RWPE2 (cell line): ENCODE data around the gene MYRF.

Experiments used
- ATAC-seq: fragments of 200-7000 bp; cut with Tn5 transposase; 3 replicates; pipeline ENCODE4 v1.9.1; 2021; ENCODE audit warnings: low read depth
- DNase-seq: peaks from one replicate; pipeline ENCODE4 v3.0.0-alpha.2; 2020; ENCODE audit warnings: low spot score
- H3K27ac ChIP-seq: fragments of 450-650 bp; 2 replicates; pipeline ENCODE4 v1.5.1; 2017; ENCODE audit warnings: mild to moderate bottlenecking; ENCODE audit not compliant: poor library complexity, severe bottlenecking
- H3K27me3 ChIP-seq: fragments of 250-450 bp; sonication (Bioruptor Pico); 2 replicates; pipeline ENCODE4 v1.5.1; 2021; ENCODE audit warnings: mild to moderate bottlenecking, moderate library complexity; ENCODE audit not compliant: insufficient read depth, poor library complexity, severe bottlenecking
- H3K36me3 ChIP-seq: fragments of 250-450 bp; sonication (Bioruptor Pico); 2 replicates; pipeline ENCODE4 v1.5.1; 2020; ENCODE audit warnings: low read depth, mild to moderate bottlenecking, moderate library complexity
- H3K4me1 ChIP-seq: fragments of 250-450 bp; sonication (Bioruptor Pico); 2 replicates; pipeline ENCODE4 v1.5.1; 2021; ENCODE audit warnings: mild to moderate bottlenecking, moderate library complexity; ENCODE audit not compliant: insufficient read depth, poor library complexity, severe bottlenecking
- H3K4me3 ChIP-seq: fragments of 250-450 bp; sonication (Bioruptor Pico); 2 replicates; pipeline ENCODE4 v1.5.1; 2021; ENCODE audit warnings: mild to moderate bottlenecking, moderate library complexity; ENCODE audit not compliant: severe bottlenecking
- H3K9me3 ChIP-seq: fragments of 250-450 bp; sonication (Bioruptor Pico); 2 replicates; pipeline ENCODE4 v1.5.1; 2021; ENCODE audit warnings: mild to moderate bottlenecking, moderate library complexity; ENCODE audit not compliant: severe bottlenecking
- TF ChIP-seq, protein P1 (sequence below): fragments of 450-650 bp; IDR thresholded peaks from one replicate; pipeline ENCODE4 v1.5.1; 2017; ENCODE audit warnings: mild to moderate bottlenecking, moderate library complexity; ENCODE audit not compliant: poor library complexity, severe bottlenecking

The MYRF gene

DNA sequence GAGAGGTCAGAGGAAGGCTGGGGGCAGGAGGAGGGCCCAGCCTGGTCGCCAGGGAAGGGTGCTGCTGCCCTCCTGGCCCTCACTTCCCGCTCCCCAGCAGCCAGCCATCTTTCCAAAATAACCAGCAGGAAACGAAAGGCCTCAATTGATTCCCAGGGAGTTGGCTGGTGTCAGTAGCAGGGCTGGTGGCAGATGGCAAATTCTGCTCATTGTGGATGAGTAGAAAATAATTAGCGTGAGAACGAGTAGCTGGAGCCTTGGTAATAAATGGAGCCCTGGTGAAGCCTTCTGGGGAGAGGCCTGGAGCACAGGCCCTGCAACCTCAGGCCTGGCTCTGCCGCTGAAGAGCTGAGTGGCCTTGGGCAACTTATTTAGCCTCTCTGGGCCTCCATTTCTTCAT lies 40.9 kb upstream of the MYRF start:
- TF ChIP-seq, protein P1, sequence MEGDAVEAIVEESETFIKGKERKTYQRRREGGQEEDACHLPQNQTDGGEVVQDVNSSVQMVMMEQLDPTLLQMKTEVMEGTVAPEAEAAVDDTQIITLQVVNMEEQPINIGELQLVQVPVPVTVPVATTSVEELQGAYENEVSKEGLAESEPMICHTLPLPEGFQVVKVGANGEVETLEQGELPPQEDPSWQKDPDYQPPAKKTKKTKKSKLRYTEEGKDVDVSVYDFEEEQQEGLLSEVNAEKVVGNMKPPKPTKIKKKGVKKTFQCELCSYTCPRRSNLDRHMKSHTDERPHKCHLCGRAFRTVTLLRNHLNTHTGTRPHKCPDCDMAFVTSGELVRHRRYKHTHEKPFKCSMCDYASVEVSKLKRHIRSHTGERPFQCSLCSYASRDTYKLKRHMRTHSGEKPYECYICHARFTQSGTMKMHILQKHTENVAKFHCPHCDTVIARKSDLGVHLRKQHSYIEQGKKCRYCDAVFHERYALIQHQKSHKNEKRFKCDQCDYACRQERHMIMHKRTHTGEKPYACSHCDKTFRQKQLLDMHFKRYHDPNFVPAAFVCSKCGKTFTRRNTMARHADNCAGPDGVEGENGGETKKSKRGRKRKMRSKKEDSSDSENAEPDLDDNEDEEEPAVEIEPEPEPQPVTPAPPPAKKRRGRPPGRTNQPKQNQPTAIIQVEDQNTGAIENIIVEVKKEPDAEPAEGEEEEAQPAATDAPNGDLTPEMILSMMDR, result no peak
- Histone ChIP-seq H3K27me3 (no peaks in the 10 kb centered on the region), H3K4me3 (no peak overlapping the region), H3K4me1 (no peaks in the 10 kb centered on the region), H3K9me3 (no peaks in the 10 kb centered on the region), H3K36me3 (no peaks in the 10 kb centered on the region), H3K27ac (no peak overlapping the region)
- DNase-seq (no peak), ATAC-seq (no peak)

DNA sequence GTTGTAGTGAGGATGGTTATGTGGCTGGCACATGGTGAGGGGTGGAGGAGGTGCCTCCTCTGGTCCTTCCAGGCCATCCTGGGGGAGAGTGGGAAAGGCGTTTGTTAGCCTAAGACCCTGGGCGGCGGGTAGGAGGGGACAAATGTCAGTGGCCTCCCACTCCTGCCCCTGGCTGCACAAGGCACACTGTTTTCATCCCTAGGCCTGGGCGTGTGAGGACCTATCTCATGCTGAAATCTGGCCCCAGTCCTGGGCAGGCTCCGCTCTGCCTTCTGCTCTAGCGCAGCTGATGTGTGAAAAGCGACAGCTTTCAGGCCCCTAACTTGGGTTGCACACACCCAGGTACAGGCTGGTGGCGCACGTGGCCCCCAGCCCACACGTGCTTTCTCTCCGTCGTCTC lies 40.1 kb upstream of the MYRF start:
- TF ChIP-seq, protein P1, result no peak
- Histone ChIP-seq H3K27me3 (no peaks in the 10 kb centered on the region), H3K9me3 (no peaks in the 10 kb centered on the region), H3K4me3 (no peak overlapping the region), H3K36me3 (no peaks in the 10 kb centered on the region), H3K27ac (no peak overlapping the region), H3K4me1 (no peaks in the 10 kb centered on the region)
- no peak for DNase-seq
- no peak for ATAC-seq

DNA sequence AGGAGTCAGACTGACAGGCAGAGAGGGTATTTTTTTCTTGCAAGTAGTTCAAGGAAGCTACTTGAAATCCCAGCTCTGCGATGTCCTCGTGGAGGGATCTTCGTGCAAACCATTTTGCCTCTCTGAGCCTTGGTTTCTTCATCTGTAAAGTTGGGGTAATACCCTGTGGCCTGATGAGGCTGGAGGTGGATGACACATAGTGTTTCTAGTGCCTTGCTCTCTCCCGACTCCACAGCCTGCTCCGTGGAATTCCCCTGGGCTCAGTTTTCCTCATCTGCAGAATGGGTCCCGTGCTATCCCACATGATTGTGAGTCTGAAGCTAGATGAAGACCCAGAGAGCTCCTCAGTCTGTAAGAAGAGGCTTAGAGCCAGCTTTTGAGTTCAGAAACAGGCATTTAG lies 39.6 kb upstream of the MYRF start:
- no peak for ATAC-seq
- DNase-seq, result no peak
- H3K9me3 ChIP-seq, result no peaks in the 10 kb centered on the region
- H3K36me3 ChIP-seq, result no peaks in the 10 kb centered on the region
- no peaks in the 10 kb centered on the region for H3K27me3 ChIP-seq
- TF ChIP-seq, protein P1, result no peak
- no peaks in the 10 kb centered on the region for H3K4me1 ChIP-seq
- no peak overlapping the region for H3K27ac ChIP-seq
- no peak overlapping the region for H3K4me3 ChIP-seq

DNA sequence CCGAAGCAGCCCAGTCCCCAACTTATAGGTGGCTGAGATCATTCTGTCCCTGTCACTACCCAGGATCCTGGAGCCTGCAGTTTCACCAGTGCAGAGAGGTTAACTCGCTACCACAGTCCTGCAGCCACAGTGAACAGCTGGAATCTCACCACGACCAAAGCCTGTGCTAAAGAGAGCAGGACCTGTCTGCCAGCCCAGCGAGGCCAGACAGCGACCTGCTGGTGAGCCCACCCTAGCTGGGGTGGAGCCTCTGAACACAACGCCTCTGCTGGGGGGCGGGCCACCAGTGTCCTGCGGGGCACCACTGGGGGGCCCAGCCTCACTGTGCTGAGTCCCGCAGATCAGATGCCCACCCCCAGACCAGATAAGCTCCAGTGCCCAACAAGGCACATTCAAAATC lies 39.0 kb upstream of the MYRF start:
- Histone ChIP-seq H3K4me1 (no peaks in the 10 kb centered on the region), H3K27me3 (no peaks in the 10 kb centered on the region), H3K4me3 (no peak overlapping the region), H3K27ac (no peak overlapping the region), H3K36me3 (no peaks in the 10 kb centered on the region), H3K9me3 (no peaks in the 10 kb centered on the region)
- DNase-seq (no peak), ATAC-seq (no peak)
- TF ChIP-seq, protein P1, result no peak

DNA sequence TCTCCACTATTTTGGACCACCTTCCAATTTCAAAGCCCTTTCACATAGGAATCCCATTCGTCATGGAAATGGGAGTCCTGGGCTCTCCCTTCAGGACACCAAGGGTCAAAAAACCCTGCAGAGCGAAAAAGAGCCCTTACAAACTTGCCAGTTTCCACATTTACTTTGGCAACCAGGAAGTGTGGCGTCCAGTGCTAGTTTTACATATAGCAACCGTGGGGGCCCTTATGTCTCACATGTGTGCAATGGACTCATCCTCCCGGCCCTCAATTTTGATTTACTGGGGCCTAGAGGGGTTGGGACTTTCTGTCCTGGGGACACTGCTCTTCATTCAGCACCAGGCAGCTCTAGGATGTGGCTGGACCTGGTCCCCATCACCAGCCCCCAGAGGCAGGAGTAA lies 38.5 kb upstream of the MYRF start:
- no peak overlapping the region for H3K4me3 ChIP-seq
- DNase-seq (no peak), ATAC-seq (no peak)
- no peaks in the 10 kb centered on the region for H3K9me3 ChIP-seq
- H3K27me3 ChIP-seq, result no peaks in the 10 kb centered on the region
- H3K36me3 ChIP-seq, result no peaks in the 10 kb centered on the region
- TF ChIP-seq, protein P1, result no peak
- H3K27ac ChIP-seq, result no peak overlapping the region
- no peaks in the 10 kb centered on the region for H3K4me1 ChIP-seq
